GM18502 (cell line): ENCODE measurements around the gene SH3BP1.

ENCODE experiments used
- ATAC-seq: cut with Tn5 transposase; IDR thresholded peaks from one replicate; pipeline ENCODE4 v1.9.1; 2021; ENCODE audit warnings: mild to moderate bottlenecking; ENCODE audit not compliant: unreplicated experiment, poor library complexity

The SH3BP1 gene

GRCh38 chr22:37701141-37701786 is 61.8 kb downstream of the SH3BP1 start:
- no peak for ATAC-seq

DNA sequence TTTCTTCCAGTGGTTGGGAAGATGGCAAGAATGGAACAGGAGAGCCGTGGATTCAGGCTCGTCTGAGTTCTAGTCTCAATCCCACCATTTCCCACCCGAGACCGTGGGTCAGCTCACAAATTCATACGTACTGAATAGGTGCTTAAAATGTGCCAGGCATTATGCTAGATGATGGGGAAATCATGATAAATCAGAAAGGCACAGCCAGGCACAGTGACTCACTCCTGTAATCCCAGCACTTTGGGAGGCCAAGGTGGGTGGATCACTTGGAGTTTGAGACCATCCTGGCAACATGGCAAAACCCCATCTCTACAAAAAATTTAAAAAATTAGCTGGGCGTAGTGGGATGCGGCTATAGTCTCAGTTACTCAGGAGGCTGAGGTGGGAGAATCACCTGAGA is 64.4 kb downstream of the SH3BP1 start:
- ATAC-seq: no peak

GRCh38 chr22:37704645-37705044 is 65.2 kb downstream of the SH3BP1 start:
- ATAC-seq: no peak

GRCh38 chr22:37705205-37705604 is 65.7 kb downstream of the SH3BP1 start:
- ATAC-seq: no peak
